Activated CD4-positive, CD25-positive, alpha-beta regulatory T cell treated with anti-CD3 and anti-CD28 coated beads, Interleukin-2, amount 50 U/mL, for 16 hours (primary cell): ENCODE results near the gene MAX.

Experiments
- DNase-seq: peaks from one replicate; pipeline ENCODE4 v3.0.0-alpha.2; 2020; ENCODE audit warnings: low read depth, low spot score

The MAX gene

GRCh38 chr14:65073605-65074201 is 28.6 kb downstream of the MAX start:
- no peak for DNase-seq

- DNase-seq, result no peak
Measured at GRCh38 chr14:65072937-65073336, 29.4 kb downstream of the MAX start.

GRCh38 chr14:65072256-65072655 is 30.1 kb downstream of the MAX start:
- no peak for DNase-seq

GRCh38 chr14:65071544-65071943 is 30.8 kb downstream of the MAX start:
- no peak for DNase-seq

GRCh38 chr14:65070471-65070976 is 31.8 kb downstream of the MAX start:
- DNase-seq, result no peak

GRCh38 chr14:65069874-65070413 is 32.4 kb downstream of the MAX start:
- DNase-seq, result no peak

- no peak for DNase-seq
Measured at GRCh38 chr14:65065719-65066118, 36.6 kb downstream of the MAX start.

- no peak for DNase-seq
Measured at GRCh38 chr14:65062096-65063075, 39.9 kb downstream of the MAX start.

- no peak for DNase-seq
Measured at GRCh38 chr14:65057695-65058094, 44.6 kb downstream of the MAX start.

- no peak for DNase-seq
Measured at GRCh38 chr14:65054471-65055085, 47.7 kb downstream of the MAX start.

- DNase-seq, result no peak
Measured at GRCh38 chr14:65053466-65053865, 48.9 kb downstream of the MAX start.

- DNase-seq, result no peak
Measured at GRCh38 chr14:65052832-65053231, 49.5 kb downstream of the MAX start.

GRCh38 chr14:65045709-65046108 is 56.6 kb downstream of the MAX start:
- no peak for DNase-seq

- DNase-seq, result no peak
Measured at GRCh38 chr14:65045006-65045405, 57.3 kb downstream of the MAX start.

GRCh38 chr14:65044596-65044959 is 57.7 kb downstream of the MAX start:
- DNase-seq, result no peak

- no peak for DNase-seq
Measured at GRCh38 chr14:65043893-65044595, 58.3 kb downstream of the MAX start.

- DNase-seq, result no peak
Measured at GRCh38 chr14:65042731-65043372, 59.5 kb downstream of the MAX start.

GRCh38 chr14:65042296-65042695 is 60.0 kb downstream of the MAX start:
- DNase-seq, result no peak

GRCh38 chr14:65041434-65041915 is 60.8 kb downstream of the MAX start:
- DNase-seq, result no peak

- no peak for DNase-seq
Measured at GRCh38 chr14:65040666-65041433, 61.5 kb downstream of the MAX start.
